ENCODE results near the gene RHBDF1.

GRCh38 chr16:120756-121155 is 48.3 kb upstream of the RHBDF1 start:
- no peak for TF ChIP-seq CTCF (IDR thresholded peaks at IDR 0.05)
- TF ChIP-seq POLR2A (IDR thresholded peaks at IDR 0.05), result no peak
